Mesothelial cell of epicardium (in vitro differentiated cells): Measurements from ENCODE around the gene TENM4. TPM values are rescaled to one million over a fixed set of nuclear protein-coding genes. Genes with fewer than 3 reads are reported as not detected.
A peak's percentile ranks its signal among the peaks of the same experiment; 100 is the strongest.

Experiments used
- DNase-seq, 2 experiments: peaks; one replicate each; pipeline ENCODE4 v3.0.0; 2021; ENCODE audit warnings: low spot score in 2 of 2; ENCODE audit not compliant: unreplicated experiment in 2 of 2
- H3K27ac Mint-ChIP-seq: 2 replicates; pipeline ENCODE4 v1.8.0; 2021; ENCODE audit warnings: mixed read lengths
- H3K27me3 Mint-ChIP-seq: 2 replicates; pipeline ENCODE4 v1.8.0; 2021; ENCODE audit warnings: low read depth, mixed read lengths
- H3K36me3 Mint-ChIP-seq: 2 replicates; pipeline ENCODE4 v1.8.0; 2021; ENCODE audit warnings: mixed read lengths
- H3K4me1 Mint-ChIP-seq: 2 replicates; pipeline ENCODE4 v1.8.0; 2021; ENCODE audit warnings: mixed read lengths
- H3K4me3 Mint-ChIP-seq: 2 replicates; pipeline ENCODE4 v1.8.0; 2021; ENCODE audit warnings: mild to moderate bottlenecking, moderate library complexity, mixed read lengths
- H3K9me3 Mint-ChIP-seq: 2 replicates; pipeline ENCODE4 v1.8.0; 2021; ENCODE audit warnings: mixed read lengths
- CTCF ChIP-seq: fragments of 200-600 bp; sonication (generic); IDR thresholded peaks from one replicate; pipeline ENCODE4 v1.5.0; 2021; ENCODE audit warnings: antibody characterized with exemption; ENCODE audit not compliant: unreplicated experiment
- total RNA-seq: library from RNA; stranded (reverse); gene quantifications from 3 replicates; pipeline ENCODE4 v1.2.1, GENCODE V29; 2021

The TENM4 gene
- total RNA-seq, 1 donor from 2014 or later: 187 TPM

- H3K4me1 Mint-ChIP-seq: peaks cover 17% of the 10 kb centered on the region
- TF ChIP-seq CTCF: no peak
- DNase-seq: no peak
- H3K4me3 Mint-ChIP-seq: no peak overlapping the region
- no peaks in the 10 kb centered on the region for H3K27me3 Mint-ChIP-seq
- H3K27ac Mint-ChIP-seq: peak overlapping the region; percentile 78
- H3K9me3 Mint-ChIP-seq: no peaks in the 10 kb centered on the region
- H3K36me3 Mint-ChIP-seq: peaks cover 71% of the 10 kb centered on the region
These were observed 773.4 kb downstream of the TENM4 start for GRCh38 chr11:78667461-78667860.

GRCh38 chr11:78666675-78667160 is 774.1 kb downstream of the TENM4 start:
- no peak overlapping the region for H3K4me3 Mint-ChIP-seq
- no peak for TF ChIP-seq CTCF

GRCh38 chr11:78664636-78665035 is 776.2 kb downstream of the TENM4 start:
- H3K9me3 Mint-ChIP-seq: no peaks in the 10 kb centered on the region
- peaks cover 17% of the 10 kb centered on the region for H3K4me1 Mint-ChIP-seq
- no peak overlapping the region for H3K4me3 Mint-ChIP-seq
- TF ChIP-seq CTCF: no peak
- peak overlapping the region; percentile 59 for H3K27ac Mint-ChIP-seq
- peaks cover 67% of the 10 kb centered on the region for H3K36me3 Mint-ChIP-seq
- no peak for DNase-seq
- no peaks in the 10 kb centered on the region for H3K27me3 Mint-ChIP-seq

More at GRCh38 chr11:78666675-78667160, 774.1 kb downstream of the TENM4 start:
- Mint-ChIP-seq H3K27me3 (no peaks in the 10 kb centered on the region), H3K36me3 (peaks cover 68% of the 10 kb centered on the region), H3K27ac (no peak overlapping the region), H3K4me1 (peaks cover 17% of the 10 kb centered on the region), H3K9me3 (no peaks in the 10 kb centered on the region)
- DNase-seq: no peak

GRCh38 chr11:78662811-78663210 is 778.0 kb downstream of the TENM4 start:
- no peak for TF ChIP-seq CTCF

GRCh38 chr11:78660471-78660870 is 780.4 kb downstream of the TENM4 start:
- H3K4me3 Mint-ChIP-seq: no peak overlapping the region
- DNase-seq: no peak
- TF ChIP-seq CTCF: no peak
- peaks cover 10% of the 10 kb centered on the region for H3K4me1 Mint-ChIP-seq
- H3K9me3 Mint-ChIP-seq: no peaks in the 10 kb centered on the region
- no peak overlapping the region for H3K27ac Mint-ChIP-seq
- no peaks in the 10 kb centered on the region for H3K27me3 Mint-ChIP-seq
- H3K36me3 Mint-ChIP-seq: peaks cover 74% of the 10 kb centered on the region

More at GRCh38 chr11:78662811-78663210, 778.0 kb downstream of the TENM4 start:
- no peak for DNase-seq
- no peaks in the 10 kb centered on the region for H3K9me3 Mint-ChIP-seq
- H3K27ac Mint-ChIP-seq: no peak overlapping the region
- peaks cover 70% of the 10 kb centered on the region for H3K36me3 Mint-ChIP-seq
- H3K4me1 Mint-ChIP-seq: peaks cover 16% of the 10 kb centered on the region
- H3K4me3 Mint-ChIP-seq: no peak overlapping the region
- H3K27me3 Mint-ChIP-seq: no peaks in the 10 kb centered on the region
